Measurements from ENCODE around the gene RABEP1. TPM values are rescaled to one million over a fixed set of nuclear protein-coding genes. Genes with fewer than 3 reads are reported as not detected.

Gene RABEP1
- total RNA-seq, 1 experiment from 2014 or later: 71.3 TPM

DNA sequence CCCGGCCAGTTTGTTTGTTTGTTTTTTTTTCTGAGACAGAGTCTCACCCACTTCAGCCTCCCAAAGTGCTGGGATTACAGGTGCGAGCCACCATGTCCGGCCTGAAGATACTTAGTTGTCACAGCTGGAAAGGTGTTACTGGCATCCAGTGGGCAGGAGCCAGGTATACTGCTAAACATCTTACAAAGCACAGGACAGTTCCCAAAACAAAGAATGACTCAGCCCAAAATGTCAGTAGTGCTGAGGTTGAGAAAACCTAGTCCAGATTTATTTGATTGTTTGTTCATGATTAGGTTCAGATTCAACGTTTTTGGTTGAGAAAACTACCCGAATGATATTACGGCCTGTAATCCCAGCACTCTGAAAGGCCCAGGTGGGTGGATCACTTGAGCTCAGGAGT is 18.6 kb upstream of the RABEP1 start:
- H3K4me1 ChIP-seq (ENCODE audit: insufficient read depth, low read length, poor library complexity, severe bottlenecking): no peaks in the 10 kb centered on the region
- CTCF ChIA-PET: no interaction called here
- no peak overlapping the region for H3K4me3 ChIP-seq (ENCODE audit: low read depth, low read length, poor library complexity, severe bottlenecking)
- no peak for DNase-seq (ENCODE audit: low spot score)
- H3K27ac ChIP-seq (ENCODE audit: low read depth, low read length, poor library complexity, severe bottlenecking): no peak overlapping the region
- H3K27me3 ChIP-seq (replicated peaks; ENCODE audit: insufficient read depth, low read depth, low read length, poor library complexity): no peaks in the 10 kb centered on the region
- H3K9me3 ChIP-seq (ENCODE audit: low read depth, low read length, poor library complexity, severe bottlenecking): no peaks in the 10 kb centered on the region
- intact Hi-C loops (cut with micrococcal nuclease; ENCODE audit: unreplicated experiment): no loop called here
- BruUV-seq (replicated peaks): no TSS peak
- TF ChIP-seq, protein P1, sequence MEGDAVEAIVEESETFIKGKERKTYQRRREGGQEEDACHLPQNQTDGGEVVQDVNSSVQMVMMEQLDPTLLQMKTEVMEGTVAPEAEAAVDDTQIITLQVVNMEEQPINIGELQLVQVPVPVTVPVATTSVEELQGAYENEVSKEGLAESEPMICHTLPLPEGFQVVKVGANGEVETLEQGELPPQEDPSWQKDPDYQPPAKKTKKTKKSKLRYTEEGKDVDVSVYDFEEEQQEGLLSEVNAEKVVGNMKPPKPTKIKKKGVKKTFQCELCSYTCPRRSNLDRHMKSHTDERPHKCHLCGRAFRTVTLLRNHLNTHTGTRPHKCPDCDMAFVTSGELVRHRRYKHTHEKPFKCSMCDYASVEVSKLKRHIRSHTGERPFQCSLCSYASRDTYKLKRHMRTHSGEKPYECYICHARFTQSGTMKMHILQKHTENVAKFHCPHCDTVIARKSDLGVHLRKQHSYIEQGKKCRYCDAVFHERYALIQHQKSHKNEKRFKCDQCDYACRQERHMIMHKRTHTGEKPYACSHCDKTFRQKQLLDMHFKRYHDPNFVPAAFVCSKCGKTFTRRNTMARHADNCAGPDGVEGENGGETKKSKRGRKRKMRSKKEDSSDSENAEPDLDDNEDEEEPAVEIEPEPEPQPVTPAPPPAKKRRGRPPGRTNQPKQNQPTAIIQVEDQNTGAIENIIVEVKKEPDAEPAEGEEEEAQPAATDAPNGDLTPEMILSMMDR (conservative IDR thresholded peaks at IDR 0.05; ENCODE audit: low read depth, low read length): no peak
- TF ChIP-seq EZH2 (IDR thresholded peaks at IDR 0.05; ENCODE audit: borderline replicate concordance, low read depth, low read length, poor library complexity, severe bottlenecking): no peak
- no peaks in the 10 kb centered on the region for H3K36me3 ChIP-seq (ENCODE audit: insufficient read depth, low read length, poor library complexity, severe bottlenecking)
- POLR2A ChIA-PET (ENCODE audit: low non-redundant PET): no interaction called here

DNA sequence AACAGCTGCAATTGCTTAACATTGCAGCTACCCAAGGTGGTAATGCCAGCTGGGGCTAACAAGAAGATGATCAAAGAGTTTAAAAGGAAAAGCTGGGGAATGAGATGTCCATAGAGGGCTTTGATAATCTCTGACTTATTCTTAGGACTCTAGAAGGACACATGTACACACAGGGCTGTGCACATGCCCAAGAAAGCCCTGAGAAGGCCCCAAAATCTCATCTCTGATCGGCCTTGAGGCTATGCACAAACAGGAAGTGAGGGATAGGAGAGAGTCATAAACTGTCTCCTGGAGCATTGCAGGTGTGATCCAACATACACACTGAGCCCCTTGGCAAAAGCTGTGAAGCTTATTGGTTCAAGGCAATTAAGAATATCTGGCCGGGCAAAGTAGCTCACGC is 17.2 kb upstream of the RABEP1 start:
- Histone ChIP-seq H3K4me3 (ENCODE audit: low read depth, low read length, poor library complexity, severe bottlenecking) (no peak overlapping the region), H3K9me3 (ENCODE audit: low read depth, low read length, poor library complexity, severe bottlenecking) (no peaks in the 10 kb centered on the region), H3K36me3 (ENCODE audit: insufficient read depth, low read length, poor library complexity, severe bottlenecking) (no peaks in the 10 kb centered on the region), H3K27ac (ENCODE audit: low read depth, low read length, poor library complexity, severe bottlenecking) (no peak overlapping the region), H3K4me1 (ENCODE audit: insufficient read depth, low read length, poor library complexity, severe bottlenecking) (no peaks in the 10 kb centered on the region), H3K27me3 (replicated peaks; ENCODE audit: insufficient read depth, low read depth, low read length, poor library complexity) (no peaks in the 10 kb centered on the region)
- no peak for TF ChIP-seq EZH2 (IDR thresholded peaks at IDR 0.05; ENCODE audit: borderline replicate concordance, low read depth, low read length, poor library complexity, severe bottlenecking)
- TF ChIP-seq, protein P1 (conservative IDR thresholded peaks at IDR 0.05; ENCODE audit: low read depth, low read length): no peak
- CTCF ChIA-PET: interaction anchor here (0.6 kb wide), 1 partner anchor 995 kb away, joined by 4 read pairs; no protein-coding TSS in a partner anchor
- POLR2A ChIA-PET (ENCODE audit: low non-redundant PET): no interaction called here
- no peak for DNase-seq (ENCODE audit: low spot score)
- no TSS peak for BruUV-seq (replicated peaks)
- intact Hi-C loops (cut with micrococcal nuclease; ENCODE audit: unreplicated experiment): no loop called here

DNA sequence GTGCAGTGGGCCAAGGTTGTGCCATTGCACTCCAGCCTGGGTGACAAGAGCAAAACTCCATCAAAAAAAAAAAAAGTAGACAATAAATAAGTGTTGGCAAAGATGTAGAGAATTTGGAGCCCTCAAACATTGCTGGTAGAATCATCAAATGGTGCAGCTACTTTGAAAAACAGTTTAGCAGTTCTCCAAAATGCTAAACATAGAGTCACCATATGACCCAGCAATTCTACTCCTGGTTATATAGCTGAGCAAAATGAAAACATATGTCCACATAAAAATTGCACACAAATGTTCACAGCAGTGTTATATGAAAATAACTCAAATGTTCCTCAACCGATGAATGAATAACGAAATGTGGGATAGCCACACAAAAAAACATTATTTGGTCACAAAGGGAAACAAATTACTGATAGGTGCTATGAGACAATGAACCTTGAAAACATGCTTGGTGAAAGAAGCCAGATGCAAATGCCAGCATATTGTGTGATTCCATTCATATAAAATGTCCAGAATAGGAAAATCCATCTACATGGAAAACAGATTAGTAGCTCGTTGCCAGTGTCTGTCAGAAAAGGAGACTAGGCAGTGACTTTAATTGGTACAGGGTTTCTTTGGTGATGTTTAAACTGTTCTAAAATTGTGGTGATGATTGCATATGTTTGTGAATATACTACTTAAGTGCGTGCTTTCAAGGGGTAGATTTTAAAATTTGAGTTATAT is 12.7 kb upstream of the RABEP1 start:
- intact Hi-C loops (cut with micrococcal nuclease; ENCODE audit: unreplicated experiment): no loop called here
- H3K9me3 ChIP-seq (ENCODE audit: low read depth, low read length, poor library complexity, severe bottlenecking): no peaks in the 10 kb centered on the region
- no peak overlapping the region for H3K4me3 ChIP-seq (ENCODE audit: low read depth, low read length, poor library complexity, severe bottlenecking)
- H3K36me3 ChIP-seq (ENCODE audit: insufficient read depth, low read length, poor library complexity, severe bottlenecking): no peaks in the 10 kb centered on the region
- no TSS peak for BruUV-seq (replicated peaks)
- no peaks in the 10 kb centered on the region for H3K27me3 ChIP-seq (replicated peaks; ENCODE audit: insufficient read depth, low read depth, low read length, poor library complexity)
- ChIA-PET POLR2A (ENCODE audit: low non-redundant PET) (interaction anchor here (0.6 kb wide), 1 partner anchor 247 kb away, joined by 3 read pairs; no protein-coding TSS in a partner anchor), CTCF (no interaction called here)
- no peak overlapping the region for H3K27ac ChIP-seq (ENCODE audit: low read depth, low read length, poor library complexity, severe bottlenecking)
- DNase-seq (ENCODE audit: low spot score): no peak
- H3K4me1 ChIP-seq (ENCODE audit: insufficient read depth, low read length, poor library complexity, severe bottlenecking): no peaks in the 10 kb centered on the region
- TF ChIP-seq, protein P1 (conservative IDR thresholded peaks at IDR 0.05; ENCODE audit: low read depth, low read length): no peak
- TF ChIP-seq EZH2 (IDR thresholded peaks at IDR 0.05; ENCODE audit: borderline replicate concordance, low read depth, low read length, poor library complexity, severe bottlenecking): no peak

Data from A673 (cell line).